ENCODE results near the gene AP5S1. TPM values are rescaled to one million over a fixed set of nuclear protein-coding genes. Genes with fewer than 3 reads are reported as not detected.

Gene AP5S1
- total and polyA plus RNA-seq, 10 of the 15 experiments (the other 5 are each of a cell fraction or from before 2014, with no cell fraction given) = 3.8 to 13.2 (median 7.8) TPM

DNA sequence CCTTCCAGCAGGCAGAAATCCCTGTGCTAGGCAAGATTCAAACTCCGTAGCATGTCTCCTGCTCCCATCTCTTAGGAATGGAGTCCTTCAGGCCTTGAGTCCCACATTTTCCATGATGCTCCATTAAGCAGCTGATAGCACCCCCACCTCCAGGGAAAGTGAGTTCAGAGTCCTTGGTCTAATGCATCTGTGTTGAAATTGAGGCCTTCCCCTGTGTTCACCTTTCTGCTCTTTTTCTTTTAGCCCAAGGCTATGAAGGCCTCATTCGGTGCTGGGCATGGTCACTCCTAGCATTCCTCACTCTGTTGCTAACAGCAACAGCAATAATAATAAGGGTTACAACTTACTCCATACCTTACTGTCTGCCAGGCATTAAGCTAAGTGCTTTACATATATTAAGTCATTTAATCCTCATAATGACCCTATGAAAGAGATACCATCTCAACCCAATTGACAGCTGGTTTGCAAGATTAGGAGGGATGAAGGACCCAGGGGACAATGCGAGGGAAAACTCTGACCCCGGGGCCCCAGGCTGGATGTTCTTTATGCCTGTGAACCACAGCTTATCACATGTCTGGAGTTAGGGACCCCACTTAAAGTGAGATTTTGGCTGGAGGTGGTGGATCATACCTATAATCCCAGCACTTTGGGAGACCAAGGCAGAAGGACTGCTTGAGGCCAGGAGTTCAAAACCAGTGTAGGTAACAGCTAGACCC lies 51.4 kb downstream of the AP5S1 start:
- H3K27me3 ChIP-seq (replicated peaks in 1 of 2; ENCODE audit: control insufficient read depth in 2 of 2, insufficient read depth in 2 of 2, low read length in 1 of 2) = no peaks in the 10 kb centered on the region
- no peaks in the 10 kb centered on the region for H3K9me3 ChIP-seq (replicated peaks; ENCODE audit: control insufficient read depth, insufficient read depth, low read length)
- no peak overlapping the region for H3K27ac ChIP-seq (ENCODE audit: control insufficient read depth, insufficient read depth)
- TF ChIP-seq CBX5 (IDR thresholded peaks at IDR 0.05; ENCODE audit: low read depth) = no peak
- no peak for TF ChIP-seq SMARCA5 (IDR thresholded peaks at IDR 0.05)
- TF ChIP-seq JUNB (IDR thresholded peaks at IDR 0.05) = no peak
- TF ChIP-seq HDAC2 (IDR thresholded peaks at IDR 0.05) = no peak
- TF ChIP-seq WRNIP1 (IDR thresholded peaks at IDR 0.05; ENCODE audit: borderline replicate concordance, low read depth, low read length) = no peak
- TF ChIP-seq E2F4 (IDR thresholded peaks at IDR 0.05; ENCODE audit: low read depth, low read length) = no peak
- TF ChIP-seq, protein P1, sequence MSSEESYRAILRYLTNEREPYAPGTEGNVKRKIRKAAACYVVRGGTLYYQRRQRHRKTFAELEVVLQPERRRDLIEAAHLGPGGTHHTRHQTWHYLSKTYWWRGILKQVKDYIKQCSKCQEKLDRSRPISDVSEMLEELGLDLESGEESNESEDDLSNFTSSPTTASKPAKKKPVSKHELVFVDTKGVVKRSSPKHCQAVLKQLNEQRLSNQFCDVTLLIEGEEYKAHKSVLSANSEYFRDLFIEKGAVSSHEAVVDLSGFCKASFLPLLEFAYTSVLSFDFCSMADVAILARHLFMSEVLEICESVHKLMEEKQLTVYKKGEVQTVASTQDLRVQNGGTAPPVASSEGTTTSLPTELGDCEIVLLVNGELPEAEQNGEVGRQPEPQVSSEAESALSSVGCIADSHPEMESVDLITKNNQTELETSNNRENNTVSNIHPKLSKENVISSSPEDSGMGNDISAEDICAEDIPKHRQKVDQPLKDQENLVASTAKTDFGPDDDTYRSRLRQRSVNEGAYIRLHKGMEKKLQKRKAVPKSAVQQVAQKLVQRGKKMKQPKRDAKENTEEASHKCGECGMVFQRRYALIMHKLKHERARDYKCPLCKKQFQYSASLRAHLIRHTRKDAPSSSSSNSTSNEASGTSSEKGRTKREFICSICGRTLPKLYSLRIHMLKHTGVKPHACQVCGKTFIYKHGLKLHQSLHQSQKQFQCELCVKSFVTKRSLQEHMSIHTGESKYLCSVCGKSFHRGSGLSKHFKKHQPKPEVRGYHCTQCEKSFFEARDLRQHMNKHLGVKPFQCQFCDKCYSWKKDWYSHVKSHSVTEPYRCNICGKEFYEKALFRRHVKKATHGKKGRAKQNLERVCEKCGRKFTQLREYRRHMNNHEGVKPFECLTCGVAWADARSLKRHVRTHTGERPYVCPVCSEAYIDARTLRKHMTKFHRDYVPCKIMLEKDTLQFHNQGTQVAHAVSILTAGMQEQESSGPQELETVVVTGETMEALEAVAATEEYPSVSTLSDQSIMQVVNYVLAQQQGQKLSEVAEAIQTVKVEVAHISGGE (CRISPR knock-in tag; IDR thresholded peaks at IDR 0.05) = no peak
- TF ChIP-seq YY1 (IDR thresholded peaks at IDR 0.05; ENCODE audit: low read depth, low read length) = no peak
- TF ChIP-seq USF1 (IDR thresholded peaks at IDR 0.05; ENCODE audit: borderline replicate concordance, extremely low read length, insufficient read depth, low read depth, low read length) = no peak
- no peak for TF ChIP-seq IKZF2 (IDR thresholded peaks at IDR 0.05)
- TF ChIP-seq MYC (IDR thresholded peaks at IDR 0.05; ENCODE audit: insufficient read depth, insufficient read length, insufficient replicate concordance, low read length, severe bottlenecking) = no peak
- TF ChIP-seq CUX1 (IDR thresholded peaks at IDR 0.05; ENCODE audit: insufficient replicate concordance, low read depth, low read length) = no peak
- no peak for TF ChIP-seq ZNF622 (IDR thresholded peaks at IDR 0.05)
- ATAC-seq = no peak
- 99% methylated on average over 4 of the region's 4 CpGs for WGBS (ENCODE audit: insufficient coverage, insufficient replicate concordance, low lambda C conversion rate, missing lambda C conversion rate)
- no peak overlapping the region for H3K4me3 ChIP-seq
- no TSS peak for BruUV-seq (replicated peaks)
- no peaks in the 10 kb centered on the region for H3K79me2 ChIP-seq (ENCODE audit: control insufficient read depth, insufficient read depth, low read length)
- intact Hi-C loops (cut with micrococcal nuclease; ENCODE audit: unreplicated experiment) = no loop called here
- no peaks in the 10 kb centered on the region for H3K4me1 ChIP-seq (ENCODE audit: control insufficient read depth, insufficient read depth, low read length)
- no peak for FAIRE-seq
- no peaks in the 10 kb centered on the region for H4K20me1 ChIP-seq (ENCODE audit: control insufficient read depth, insufficient read depth)
- peaks cover 0 to 5% of the 10 kb centered on the region in 2 experiments; a peak in 2 of 4 replicates for H3K36me3 ChIP-seq (ENCODE audit: control insufficient read depth in 2 of 2, insufficient read depth in 2 of 2, low read length in 1 of 2)
- ChIA-PET POLR2A (no interaction called here), RAD21 (ENCODE audit: unreplicated experiment) (no interaction called here), SMC1A (ENCODE audit: uncharacterized antibody, unreplicated experiment) (interaction anchor here (1.2 kb wide), 1 partner anchor 15 kb away, joined by 3 read pairs; no protein-coding TSS in a partner anchor), CTCF (interaction anchor here (0.9 to 2.2 kb wide), 2 partner anchors 8 to 17 kb away, joined by 3 to 7 read pairs; no protein-coding TSS in a partner anchor)
- H2AFZ ChIP-seq (ENCODE audit: control insufficient read depth, low read depth, low read length) = no peak overlapping the region
- H3K9ac ChIP-seq (ENCODE audit: control insufficient read depth, insufficient read depth, low read length) = no peak overlapping the region
- DNase-seq (ENCODE audit: low read depth, low spot score) = no peak
- H3K4me2 ChIP-seq (ENCODE audit: control insufficient read depth, insufficient read depth) = no peak overlapping the region
- in situ Hi-C loops (cut with MboI) = no loop called here
